MM.1S (cell line): Measurements from ENCODE around the gene ASZ1.

Source experiments
- CTCF ChIP-seq: fragments of 300-600 bp; sonication (generic); IDR thresholded peaks from 2 replicates; pipeline ENCODE4 v1.5.1; 2016; ENCODE audit warnings: antibody characterized with exemption, low read length, mixed read lengths
- EZH2phosphoT487 ChIP-seq: fragments of 300-600 bp; sonication (generic); IDR thresholded peaks from 2 replicates; pipeline ENCODE4 v1.6.1; 2018; ENCODE audit warnings: antibody characterized with exemption, low read length

GRCh38 chr7:117476557-117477215 lies 49.4 kb upstream of the ASZ1 start:
- TF ChIP-seq EZH2phosphoT487 (no peak), CTCF (no peak)
